Neuronal stem cell (in vitro differentiated cells): Measurements from ENCODE around the gene NRG3.

Experiments
- DNase-seq: peaks from one replicate; pipeline ENCODE4 v3.0.0-alpha.2; 2013; ENCODE audit warnings: low spot score
- H2AFZ ChIP-seq: one replicate; pipeline ENCODE4 v1.6.1; 2013; ENCODE audit warnings: mild to moderate bottlenecking, low read length, inconsistent platforms
- H2AK5ac ChIP-seq: 2 replicates; pipeline ENCODE4 v1.6.1; 2013; ENCODE audit warnings: low read depth, mild to moderate bottlenecking, inconsistent platforms, low read length, moderate library complexity, mixed read lengths
- H2BK120ac ChIP-seq: 2 replicates; pipeline ENCODE4 v1.6.1; 2013; ENCODE audit warnings: low read depth, mild to moderate bottlenecking, inconsistent platforms, low read length, moderate library complexity, mixed read lengths
- H2BK12ac ChIP-seq: one replicate; pipeline ENCODE4 v1.6.1; 2013; ENCODE audit warnings: low read length, inconsistent platforms
- H2BK15ac ChIP-seq: 2 replicates; pipeline ENCODE4 v1.6.1; 2013; ENCODE audit warnings: mild to moderate bottlenecking, low read length, inconsistent platforms, mixed read lengths
- H2BK5ac ChIP-seq: one replicate; pipeline ENCODE4 v1.6.1; 2013; ENCODE audit warnings: inconsistent platforms, mild to moderate bottlenecking, low read length, moderate library complexity
- H3K14ac ChIP-seq: one replicate; pipeline ENCODE4 v1.6.1; 2013; ENCODE audit warnings: low read length, inconsistent platforms
- H3K18ac ChIP-seq: 2 replicates; pipeline ENCODE4 v1.6.1; 2013; ENCODE audit warnings: low read length, inconsistent platforms
- H3K23ac ChIP-seq: 2 replicates; pipeline ENCODE4 v1.6.1; 2013; ENCODE audit warnings: low read depth, mild to moderate bottlenecking, mixed read lengths, low read length, inconsistent platforms; ENCODE audit not compliant: poor library complexity
- H3K27ac ChIP-seq: replicated peaks from 3 replicates; pipeline ENCODE4 v1.5.1; 2013; ENCODE audit warnings: low read length, inconsistent platforms
- H3K27me3 ChIP-seq, 3 experiments: 2 replicates each; pipeline ENCODE4 v1.6.1; 2013; ENCODE audit warnings: low read length in 3 of 3, mild to moderate bottlenecking in 2 of 3, inconsistent platforms in 1 of 3, low read depth in 1 of 3, mixed read lengths in 1 of 3, moderate library complexity in 1 of 3; ENCODE audit not compliant: control insufficient read depth in 3 of 3, insufficient read depth in 3 of 3
- H3K36me3 ChIP-seq, 2 donors: replicated peaks in 1 of 2; 2 replicates each; pipeline ENCODE4 v1.6.1; 2013; ENCODE audit warnings: low read length in 2 of 2; ENCODE audit not compliant: control insufficient read depth in 2 of 2, insufficient read depth in 2 of 2
- H3K4ac ChIP-seq: 2 replicates; pipeline ENCODE4 v1.6.1; 2013; ENCODE audit warnings: inconsistent platforms, mild to moderate bottlenecking, low read length, moderate library complexity
- H3K4me1 ChIP-seq, 2 donors: 1 replicate in 1 of 2; 2 replicates in 1 of 2; pipeline ENCODE4 v1.6.1; 2013; ENCODE audit warnings: low read length in 2 of 2, low read depth in 1 of 2; ENCODE audit not compliant: control insufficient read depth in 2 of 2, insufficient read depth in 1 of 2
- H3K4me2 ChIP-seq: one replicate; pipeline ENCODE4 v1.6.1; 2013; ENCODE audit warnings: mild to moderate bottlenecking, low read length, inconsistent platforms; ENCODE audit not compliant: insufficient read depth, poor library complexity, severe bottlenecking
- H3K4me3 ChIP-seq, 2 donors: 2 replicates each; pipeline ENCODE4 v1.5.1; 2013; ENCODE audit warnings: low read length in 2 of 2, mild to moderate bottlenecking in 2 of 2, inconsistent platforms in 1 of 2, moderate library complexity in 1 of 2
- H3K79me1 ChIP-seq: one replicate; pipeline ENCODE4 v1.6.1; 2013; ENCODE audit warnings: low read depth, mild to moderate bottlenecking, inconsistent platforms, low read length, moderate library complexity
- H3K9ac ChIP-seq: one replicate; pipeline ENCODE4 v1.6.1; 2013; ENCODE audit warnings: mild to moderate bottlenecking, low read depth, low read length, inconsistent platforms; ENCODE audit not compliant: poor library complexity
- H3K9me3 ChIP-seq, 2 donors: replicated peaks in 1 of 2; 2 replicates each; pipeline versions ENCODE3 to v1.6.1; 2013; ENCODE audit warnings: low read length in 2 of 2, mild to moderate bottlenecking in 2 of 2, inconsistent platforms in 1 of 2, low read depth in 1 of 2, mixed read lengths in 1 of 2, moderate library complexity in 1 of 2; ENCODE audit not compliant: control insufficient read depth in 2 of 2, insufficient read depth in 1 of 2
- H4K8ac ChIP-seq: one replicate; pipeline ENCODE4 v1.6.1; 2013; ENCODE audit warnings: low read depth, mild to moderate bottlenecking, inconsistent platforms, low read length, moderate library complexity
- H4K91ac ChIP-seq: one replicate; pipeline ENCODE4 v1.6.1; 2013; ENCODE audit warnings: low read length, low read depth, mild to moderate bottlenecking, inconsistent platforms; ENCODE audit not compliant: poor library complexity
- WGBS, 2 donors: extraction: QIAGEN DNeasy Blood & Tissue Kit; methylation state at CpG; one replicate each; pipeline ENCODE4 v1.1.7; 2013; ENCODE audit warnings: missing lambda C conversion rate in 2 of 2, mixed read lengths in 1 of 2; ENCODE audit not compliant: insufficient read length in 2 of 2, insufficient replicate concordance in 1 of 2; ENCODE audit errors: extremely low coverage in 2 of 2; 5-methylcytosine and 5-hydroxymethylcytosine counted together

The NRG3 gene

GRCh38 chr10:82190432-82191260, 315.7 kb downstream of the NRG3 start:
- H2BK120ac ChIP-seq = no peak overlapping the region

DNA sequence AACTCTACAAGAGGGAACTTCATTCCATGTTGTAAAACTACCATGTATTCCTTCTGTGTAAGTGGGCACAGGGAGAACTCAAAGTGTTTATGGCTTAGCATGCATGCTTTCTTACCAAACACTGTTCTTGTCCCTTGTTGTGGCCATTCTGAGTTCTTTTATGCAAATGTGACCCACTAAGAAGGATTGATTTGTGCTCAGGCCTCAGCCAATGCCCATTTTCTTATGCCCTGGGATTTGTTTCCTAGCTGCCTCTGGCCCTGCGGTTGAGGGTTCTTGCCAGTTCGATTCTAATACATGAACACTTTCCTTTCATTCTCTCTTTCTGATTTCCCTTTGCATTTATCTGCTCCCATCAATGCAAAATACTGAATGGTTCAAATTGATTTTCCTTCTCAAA, 316.7 kb downstream of the NRG3 start:
- H3K36me3 ChIP-seq = no peaks in the 10 kb centered on the region
- no CpG with 5 or more reads among the region's 2 CpGs for WGBS, 2 donors

More at GRCh38 chr10:82190432-82191260, 315.7 kb downstream of the NRG3 start:
- H2AFZ ChIP-seq = no peak overlapping the region
- no peak overlapping the region for H3K4ac ChIP-seq
- H3K23ac ChIP-seq = no peak overlapping the region
- H3K9ac ChIP-seq = no peak overlapping the region
- no peak overlapping the region for H4K8ac ChIP-seq
- no peak for DNase-seq
- H4K91ac ChIP-seq = no peak overlapping the region
- no peak overlapping the region for H3K18ac ChIP-seq
- no peak overlapping the region for H3K4me3 ChIP-seq
- H3K36me3 ChIP-seq = no peaks in the 10 kb centered on the region
- H3K4me2 ChIP-seq = no peak overlapping the region
- H3K14ac ChIP-seq = no peak overlapping the region
- no peak overlapping the region for H2BK5ac ChIP-seq
- WGBS, 2 donors = no CpG with 5 or more reads among the region's 5 CpGs
- no peaks in the 10 kb centered on the region for H3K4me1 ChIP-seq
- no peak overlapping the region for H2AK5ac ChIP-seq
- no peaks in the 10 kb centered on the region for H3K27me3 ChIP-seq
- no peaks in the 10 kb centered on the region for H3K79me1 ChIP-seq
- H3K9me3 ChIP-seq = no peaks in the 10 kb centered on the region
- no peak overlapping the region for H2BK12ac ChIP-seq
- H2BK15ac ChIP-seq = no peak overlapping the region
- H3K27ac ChIP-seq = no peak overlapping the region

DNA sequence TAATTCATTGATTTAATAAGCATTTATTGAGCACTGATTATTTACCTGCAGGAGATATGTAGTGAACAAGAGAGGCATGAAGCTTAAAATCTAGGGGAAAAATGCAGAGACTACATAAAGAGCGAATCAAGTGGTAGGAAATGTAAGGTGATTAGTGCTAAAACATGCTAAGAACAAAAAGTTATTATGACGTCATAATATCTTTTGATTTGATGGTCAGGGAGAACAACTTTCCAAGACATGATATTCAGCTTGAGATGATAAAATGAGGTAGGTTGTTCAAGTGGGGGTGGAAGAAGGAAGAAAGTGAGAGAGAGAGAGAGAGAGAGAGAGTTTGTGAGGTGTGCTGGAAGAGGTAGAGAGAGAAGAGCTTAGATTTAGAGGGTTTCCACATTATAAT, 317.7 kb downstream of the NRG3 start:
- Histone ChIP-seq H2BK120ac (no peak overlapping the region), H4K8ac (no peak overlapping the region), H3K27me3 (no peaks in the 10 kb centered on the region), H3K4me3 (no peak overlapping the region), H2BK12ac (no peak overlapping the region), H3K18ac (no peak overlapping the region), H3K4me1 (no peaks in the 10 kb centered on the region), H2AFZ (no peak overlapping the region), H3K4me2 (no peak overlapping the region), H2BK5ac (no peak overlapping the region), H3K79me1 (no peaks in the 10 kb centered on the region), H3K27ac (no peak overlapping the region), H3K9ac (no peak overlapping the region), H2AK5ac (no peak overlapping the region), H3K4ac (no peak overlapping the region), H3K14ac (no peak overlapping the region), H3K9me3 (no peaks in the 10 kb centered on the region), H3K36me3 (no peaks in the 10 kb centered on the region), H3K23ac (no peak overlapping the region), H2BK15ac (no peak overlapping the region), H4K91ac (no peak overlapping the region)
- no peak for DNase-seq
- WGBS, 2 donors = no CpG with 5 or more reads among the region's 2 CpGs

More for the DNA sequence above, 316.7 kb downstream of the NRG3 start:
- Histone ChIP-seq H2AFZ (no peak overlapping the region), H3K9ac (no peak overlapping the region), H3K14ac (no peak overlapping the region), H4K8ac (no peak overlapping the region), H2AK5ac (no peak overlapping the region), H3K27ac (no peak overlapping the region), H2BK120ac (no peak overlapping the region), H2BK5ac (no peak overlapping the region), H3K4me2 (no peak overlapping the region), H4K91ac (no peak overlapping the region), H3K4ac (no peak overlapping the region), H3K4me1 (no peaks in the 10 kb centered on the region), H3K4me3 (no peak overlapping the region), H2BK12ac (no peak overlapping the region), H3K18ac (no peak overlapping the region), H3K23ac (no peak overlapping the region), H3K9me3 (no peaks in the 10 kb centered on the region), H2BK15ac (no peak overlapping the region), H3K27me3 (no peaks in the 10 kb centered on the region), H3K79me1 (no peaks in the 10 kb centered on the region)
- no peak for DNase-seq

DNA sequence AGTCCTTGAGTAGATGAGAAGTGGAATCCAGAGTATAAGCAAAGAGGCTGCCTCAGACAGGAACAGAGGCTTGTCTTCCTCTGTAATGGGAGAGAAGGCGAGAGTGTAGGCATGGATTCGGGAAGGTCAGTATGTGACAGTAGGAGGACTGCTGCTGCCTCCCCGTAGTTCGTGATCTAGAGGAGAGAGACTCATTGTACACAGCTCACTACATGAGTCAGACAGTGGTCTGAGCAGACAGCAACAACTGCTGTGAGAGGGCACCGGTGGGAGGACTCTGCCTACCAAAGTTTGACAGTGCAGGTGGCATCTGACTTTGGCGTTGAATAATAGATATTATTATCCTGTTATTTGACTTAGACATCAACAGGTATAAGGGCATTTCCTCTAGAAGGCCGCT, 319.4 kb downstream of the NRG3 start:
- Histone ChIP-seq H2AK5ac (no peak overlapping the region), H3K14ac (no peak overlapping the region), H4K91ac (no peak overlapping the region), H3K9me3 (no peaks in the 10 kb centered on the region), H3K27me3 (no peaks in the 10 kb centered on the region), H3K36me3 (no peaks in the 10 kb centered on the region), H2BK12ac (no peak overlapping the region), H3K18ac (no peak overlapping the region), H3K9ac (no peak overlapping the region), H3K4me3 (no peak overlapping the region), H2BK120ac (no peak overlapping the region), H3K4me2 (no peak overlapping the region), H3K23ac (no peak overlapping the region), H4K8ac (no peak overlapping the region), H2BK5ac (no peak overlapping the region), H2BK15ac (no peak overlapping the region), H2AFZ (no peak overlapping the region), H3K79me1 (no peaks in the 10 kb centered on the region), H3K4ac (no peak overlapping the region), H3K4me1 (no peaks in the 10 kb centered on the region), H3K27ac (no peak overlapping the region)
- no peak for DNase-seq
- no CpG with 5 or more reads among the region's 7 CpGs for WGBS, 2 donors
